ENCODE measurements around the gene CD7.

The CD7 gene

DNA sequence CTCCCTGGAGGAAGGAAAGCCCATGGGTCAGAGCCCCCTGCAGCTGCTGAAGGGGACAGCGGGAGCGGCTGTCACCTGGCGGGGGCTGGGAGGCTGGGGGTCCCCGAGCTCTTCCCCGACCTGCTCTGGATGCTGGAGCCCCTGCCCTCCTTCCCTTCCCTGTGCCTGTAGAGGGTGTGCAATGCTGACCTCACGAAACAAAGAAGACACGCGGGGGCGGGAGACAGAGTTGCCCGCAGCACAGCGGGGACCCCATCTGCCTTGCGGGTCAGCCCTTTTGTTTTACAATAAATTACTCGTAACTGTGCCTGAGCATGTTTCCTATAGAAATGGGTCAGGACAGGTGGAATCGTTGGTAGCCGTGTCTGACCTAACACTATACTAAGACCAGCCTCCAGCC lies 9.9 kb upstream of the CD7 start:
- no peak for TF ChIP-seq EZH2 (IDR thresholded peaks at IDR 0.05)
- no peak for TF ChIP-seq POLR2AphosphoS5 (IDR thresholded peaks at IDR 0.05; ENCODE audit: borderline replicate concordance, low read depth, low read length)
- TF ChIP-seq FOXP2 (optimal IDR thresholded peaks at IDR 0.05; ENCODE audit: control extremely low read depth, extremely low read length, insufficient read depth), result no peak
- no peak for DNase-seq (ENCODE audit: low read depth, low spot score)
- no peaks in the 10 kb centered on the region for H3K9me3 ChIP-seq (ENCODE audit: low read depth, low read length)
- H3K4me3 ChIP-seq, result no peak overlapping the region
- H3K27ac ChIP-seq, result no peak overlapping the region
- H3K36me3 ChIP-seq (ENCODE audit: insufficient read depth, low read length), result no peaks in the 10 kb centered on the region
- H3K9ac ChIP-seq (ENCODE audit: insufficient read length), result no peak overlapping the region

DNA sequence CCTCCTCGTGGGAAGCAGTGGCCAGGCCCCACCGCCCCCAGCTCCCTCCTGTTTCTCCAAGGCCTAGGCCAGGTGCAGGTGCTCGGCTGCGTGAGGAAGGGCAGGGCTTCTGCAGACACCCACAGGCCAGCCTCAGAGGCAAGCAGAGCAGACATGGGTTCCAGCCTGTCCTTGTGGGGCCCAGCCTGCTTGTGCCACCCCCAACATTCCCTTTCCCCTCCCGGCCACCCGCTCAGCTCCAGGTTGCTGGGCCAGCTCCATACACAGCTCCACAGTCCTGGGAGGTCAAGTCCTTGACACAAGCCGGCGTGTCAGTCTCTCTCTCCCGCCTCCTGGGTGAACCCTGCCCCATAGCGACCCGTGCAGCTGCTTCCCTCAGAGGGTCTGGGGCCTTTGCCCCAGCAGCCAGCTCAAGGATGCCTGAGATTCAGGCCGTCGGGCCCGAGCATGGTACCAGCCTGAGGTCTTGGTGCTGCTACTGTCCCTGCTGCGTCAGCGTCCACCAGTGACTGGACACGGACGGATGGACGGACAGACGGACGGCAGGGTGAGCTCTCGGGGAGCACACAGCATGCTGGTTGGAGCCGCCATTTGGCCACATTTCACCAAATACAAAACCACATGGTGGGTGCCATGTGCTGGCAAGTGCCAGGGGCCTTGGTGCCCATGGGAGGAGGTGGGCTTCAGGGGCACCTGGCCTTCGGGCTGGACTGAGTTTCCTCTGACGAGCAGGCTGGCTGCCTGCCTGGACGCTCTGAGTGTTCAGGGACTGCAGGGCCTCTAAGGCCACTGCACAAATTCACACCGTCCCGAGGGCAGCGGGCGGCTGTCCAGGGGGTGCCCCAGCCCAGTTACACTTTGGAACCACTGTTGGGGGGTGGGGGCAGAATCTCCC lies 8.1 kb upstream of the CD7 start:
- TF ChIP-seq FOXP2 (optimal IDR thresholded peaks at IDR 0.05; ENCODE audit: control extremely low read depth, extremely low read length, insufficient read depth) (no peak), POLR2AphosphoS5 (IDR thresholded peaks at IDR 0.05; ENCODE audit: borderline replicate concordance, low read depth, low read length) (no peak), EZH2 (IDR thresholded peaks at IDR 0.05) (no peak)
- DNase-seq (ENCODE audit: low read depth, low spot score), result no peak

DNA sequence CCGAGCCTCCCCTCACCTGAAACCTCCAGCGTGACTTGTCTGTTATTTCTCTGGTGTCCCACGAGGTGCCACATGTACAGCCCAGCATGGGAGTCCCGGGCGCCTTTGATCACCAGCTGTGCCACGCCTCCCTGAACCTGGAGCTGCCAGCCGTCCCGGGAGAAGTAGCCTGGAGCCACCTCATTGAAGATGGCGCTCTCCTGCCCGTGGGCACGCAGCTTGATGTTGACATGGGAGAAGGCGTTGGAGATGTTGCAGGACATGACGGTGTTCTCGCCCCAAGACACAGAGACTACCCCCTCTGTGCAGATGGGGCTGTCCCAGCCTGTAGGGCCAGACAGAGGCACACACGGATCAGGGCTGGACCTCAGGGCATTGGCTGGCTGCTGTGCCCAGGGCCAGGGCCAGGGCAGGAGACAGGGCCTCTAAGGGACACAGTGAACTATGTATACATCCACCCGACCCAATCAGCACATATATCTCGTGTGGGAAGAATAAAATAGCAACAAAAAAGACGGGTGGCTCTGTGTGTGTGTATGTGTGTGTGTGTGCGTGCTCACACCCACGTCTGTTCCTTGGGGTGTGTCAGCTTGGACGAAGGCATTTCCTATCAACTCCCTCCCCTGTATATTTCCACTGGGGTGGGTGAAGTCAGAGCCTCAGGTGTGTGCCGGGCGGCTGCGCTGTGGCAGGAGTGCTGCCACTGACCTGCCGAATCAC lies 7.3 kb upstream of the CD7 start:
- Histone ChIP-seq H3K4me3 (no peak overlapping the region), H3K27ac (no peak overlapping the region), H3K36me3 (ENCODE audit: insufficient read depth, low read length) (no peaks in the 10 kb centered on the region), H3K9ac (ENCODE audit: insufficient read length) (no peak overlapping the region), H3K9me3 (ENCODE audit: low read depth, low read length) (no peaks in the 10 kb centered on the region)
- no peak for TF ChIP-seq FOXP2 (optimal IDR thresholded peaks at IDR 0.05; ENCODE audit: control extremely low read depth, extremely low read length, insufficient read depth)
- no peak for TF ChIP-seq POLR2AphosphoS5 (IDR thresholded peaks at IDR 0.05; ENCODE audit: borderline replicate concordance, low read depth, low read length)
- TF ChIP-seq EZH2 (IDR thresholded peaks at IDR 0.05), result no peak
- no peak for DNase-seq (ENCODE audit: low read depth, low spot score)

More for the DNA sequence above, 8.1 kb upstream of the CD7 start:
- no peaks in the 10 kb centered on the region for H3K36me3 ChIP-seq (ENCODE audit: insufficient read depth, low read length)
- H3K27ac ChIP-seq, result no peak overlapping the region
- no peak overlapping the region for H3K9ac ChIP-seq (ENCODE audit: insufficient read length)
- no peak overlapping the region for H3K4me3 ChIP-seq
- H3K9me3 ChIP-seq (ENCODE audit: low read depth, low read length), result no peaks in the 10 kb centered on the region

DNA sequence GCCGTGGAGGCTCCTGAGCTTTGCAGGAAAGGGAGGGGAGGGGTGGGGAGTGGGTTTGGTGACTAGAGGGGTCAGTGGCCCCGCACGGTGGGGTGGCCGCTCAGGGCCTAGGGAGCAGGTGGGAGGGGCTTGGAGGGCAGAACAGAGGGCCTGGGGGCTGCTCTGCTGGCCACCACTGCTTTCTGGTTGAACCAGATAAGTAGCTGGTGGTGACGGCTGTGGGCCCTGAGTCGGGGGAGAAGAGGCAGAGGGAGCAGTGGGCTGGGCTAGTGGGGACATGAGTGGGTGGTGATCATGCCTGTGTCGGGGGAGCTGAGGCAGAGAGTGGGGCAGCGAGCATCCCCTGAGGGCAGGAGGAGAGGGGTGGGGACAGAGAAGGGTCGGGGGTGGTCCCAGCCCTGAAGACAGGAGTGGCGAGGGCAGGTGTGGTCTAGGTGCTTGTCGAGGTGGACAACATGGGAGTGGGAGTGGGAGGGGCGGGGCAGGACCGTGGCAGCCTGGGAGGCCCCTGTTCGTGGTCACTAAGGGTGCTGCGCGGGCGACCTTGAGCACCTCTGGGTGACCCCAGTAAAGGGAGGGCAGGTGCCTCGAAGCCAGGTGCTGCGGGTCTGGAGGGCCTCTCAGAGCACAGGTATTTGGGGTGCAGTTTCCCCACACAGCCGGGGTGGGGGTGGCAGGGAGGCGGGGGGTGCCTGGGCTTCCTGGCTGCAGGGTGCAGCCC lies 6.3 kb upstream of the CD7 start:
- Histone ChIP-seq H3K4me3 (no peak overlapping the region), H3K9me3 (ENCODE audit: low read depth, low read length) (no peaks in the 10 kb centered on the region), H3K36me3 (ENCODE audit: insufficient read depth, low read length) (no peaks in the 10 kb centered on the region), H3K9ac (ENCODE audit: insufficient read length) (no peak overlapping the region), H3K27ac (no peak overlapping the region)
- TF ChIP-seq FOXP2 (optimal IDR thresholded peaks at IDR 0.05; ENCODE audit: control extremely low read depth, extremely low read length, insufficient read depth), result no peak
- no peak for TF ChIP-seq POLR2AphosphoS5 (IDR thresholded peaks at IDR 0.05; ENCODE audit: borderline replicate concordance, low read depth, low read length)
- TF ChIP-seq EZH2 (IDR thresholded peaks at IDR 0.05), result no peak
- no peak for DNase-seq (ENCODE audit: low read depth, low spot score)

DNA sequence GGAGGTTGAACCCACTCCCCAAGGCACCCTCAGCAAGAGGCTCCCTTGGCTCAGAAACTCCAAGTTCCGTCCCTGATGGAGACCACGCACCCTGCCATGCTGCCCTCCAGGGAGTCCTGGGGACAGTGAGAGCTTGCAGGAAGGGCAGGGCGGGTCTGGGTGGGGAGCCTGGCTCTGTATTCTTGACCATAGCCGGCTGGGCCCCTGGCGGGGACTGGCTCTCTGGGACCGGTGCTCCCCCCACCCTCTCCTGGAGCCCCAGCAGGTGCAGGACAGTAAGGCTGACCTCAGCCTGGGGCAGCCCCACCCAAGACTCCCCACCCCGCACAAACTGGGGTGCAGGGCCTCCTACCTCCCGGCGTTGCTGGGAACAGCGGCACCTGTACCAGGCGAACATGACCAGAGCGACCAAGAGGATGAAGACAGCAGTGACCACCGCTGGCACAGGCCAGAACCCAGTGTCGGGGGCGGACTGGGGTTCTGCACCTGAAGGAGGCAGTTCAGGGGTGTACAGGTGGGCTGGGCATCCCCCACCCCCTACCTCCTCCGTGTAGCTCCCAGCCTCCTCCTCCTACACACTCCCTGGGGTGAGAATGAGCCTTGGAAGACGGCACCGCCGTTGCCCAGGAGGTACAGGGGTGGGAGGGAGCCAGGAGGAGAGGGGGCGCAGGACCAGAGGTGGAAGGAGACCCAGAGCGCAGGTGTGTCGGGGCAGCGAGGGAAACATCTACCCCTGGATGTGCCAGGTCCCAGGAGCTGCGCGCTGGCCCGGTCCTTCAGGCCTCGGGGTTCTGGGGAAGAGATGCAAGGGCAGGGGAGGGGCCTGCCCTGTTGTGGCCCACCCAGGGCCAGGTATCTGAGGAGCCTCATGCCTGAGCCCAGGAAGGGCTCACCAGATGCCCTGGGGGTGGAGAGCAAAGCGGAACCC lies 5.4 kb upstream of the CD7 start:
- no peak overlapping the region for H3K9ac ChIP-seq (ENCODE audit: insufficient read length)
- no peaks in the 10 kb centered on the region for H3K36me3 ChIP-seq (ENCODE audit: insufficient read depth, low read length)
- TF ChIP-seq FOXP2 (optimal IDR thresholded peaks at IDR 0.05; ENCODE audit: control extremely low read depth, extremely low read length, insufficient read depth), result no peak
- TF ChIP-seq EZH2 (IDR thresholded peaks at IDR 0.05), result no peak
- no peak for TF ChIP-seq POLR2AphosphoS5 (IDR thresholded peaks at IDR 0.05; ENCODE audit: borderline replicate concordance, low read depth, low read length)
- H3K9me3 ChIP-seq (ENCODE audit: low read depth, low read length), result no peaks in the 10 kb centered on the region
- DNase-seq (ENCODE audit: low read depth, low spot score), result no peak
- no peak overlapping the region for H3K27ac ChIP-seq
- H3K4me3 ChIP-seq, result no peak overlapping the region

DNA sequence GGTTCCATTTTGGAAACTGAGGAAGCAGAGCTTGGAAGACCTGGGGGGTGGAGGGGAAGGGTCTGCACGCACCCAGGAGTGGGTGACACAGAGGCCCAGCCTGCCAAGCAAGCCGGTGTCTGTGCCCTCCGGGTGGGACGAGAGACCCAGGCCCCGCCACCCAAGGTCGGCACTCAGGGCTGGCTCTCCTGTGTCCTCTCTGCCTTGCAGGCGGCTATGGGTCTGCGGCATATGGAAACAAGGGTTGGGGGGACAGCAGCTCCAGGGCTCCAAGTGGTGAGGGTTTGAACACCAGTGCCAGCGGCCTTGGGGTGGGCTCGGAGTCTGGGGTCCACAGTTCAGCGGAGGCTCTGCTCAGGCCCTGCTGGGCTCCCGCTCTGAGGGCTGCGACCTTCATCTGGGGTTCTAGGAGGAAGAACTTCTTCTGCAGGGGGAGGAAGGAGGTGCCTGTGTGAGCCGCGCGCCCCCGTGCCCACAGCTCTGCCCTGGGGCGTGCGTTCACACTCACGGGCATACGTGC lies 4.6 kb upstream of the CD7 start:
- no peak for DNase-seq (ENCODE audit: low read depth, low spot score)
- no peak for TF ChIP-seq FOXP2 (optimal IDR thresholded peaks at IDR 0.05; ENCODE audit: control extremely low read depth, extremely low read length, insufficient read depth)
- no peak overlapping the region for H3K9ac ChIP-seq (ENCODE audit: insufficient read length)
- H3K36me3 ChIP-seq (ENCODE audit: insufficient read depth, low read length), result no peaks in the 10 kb centered on the region
- no peaks in the 10 kb centered on the region for H3K9me3 ChIP-seq (ENCODE audit: low read depth, low read length)
- H3K27ac ChIP-seq, result no peak overlapping the region
- H3K4me3 ChIP-seq, result no peak overlapping the region

All from SK-N-MC (cell line).